H54 (cell line): Measurements from ENCODE around the gene SNX20.

Experiments used
- DNase-seq: peaks from one replicate; pipeline ENCODE4 v3.0.0; 2011; ENCODE audit warnings: low spot score, mixed read lengths; ENCODE audit not compliant: insufficient read length
- FAIRE-seq: peaks from 3 replicates; lab custom pipeline; 2011; peaks lifted over from hg19 to GRCh38; lab: Jason Lieb, UNC
- POLR2A ChIP-seq: IDR thresholded peaks from 2 replicates; pipeline ENCODE4 v1.6.1; 2011; ENCODE audit warnings: low read depth, mild to moderate bottlenecking, low read length

The SNX20 gene

GRCh38 chr16:50646345-50646744 lies 34.8 kb downstream of the SNX20 start:
- TF ChIP-seq POLR2A = no peak
- FAIRE-seq = no peak

GRCh38 chr16:50645563-50646220 lies 35.4 kb downstream of the SNX20 start:
- FAIRE-seq (no peak), DNase-seq (no peak)
- no peak for TF ChIP-seq POLR2A

More at GRCh38 chr16:50646345-50646744, 34.8 kb downstream of the SNX20 start:
- no peak for DNase-seq

- TF ChIP-seq POLR2A = no peak
- DNase-seq (no peak), FAIRE-seq (no peak)
Observed at GRCh38 chr16:50644729-50645128, 36.4 kb downstream of the SNX20 start.

GRCh38 chr16:50644245-50644644 lies 36.9 kb downstream of the SNX20 start:
- no peak for TF ChIP-seq POLR2A
- FAIRE-seq = no peak

GRCh38 chr16:50643192-50643591 lies 37.9 kb downstream of the SNX20 start:
- no peak for TF ChIP-seq POLR2A
- no peak for FAIRE-seq
- no peak for DNase-seq

More at GRCh38 chr16:50644245-50644644, 36.9 kb downstream of the SNX20 start:
- no peak for DNase-seq

- DNase-seq (no peak), FAIRE-seq (no peak)
- no peak for TF ChIP-seq POLR2A
Observed at GRCh38 chr16:50642349-50642748, 38.8 kb downstream of the SNX20 start.

- DNase-seq (no peak), FAIRE-seq (no peak)
- TF ChIP-seq POLR2A = no peak
Observed at GRCh38 chr16:50641818-50642187, 39.3 kb downstream of the SNX20 start.

- DNase-seq (no peak), FAIRE-seq (no peak)
- no peak for TF ChIP-seq POLR2A
Observed at GRCh38 chr16:50640919-50641817, 39.9 kb downstream of the SNX20 start.

GRCh38 chr16:50640391-50640790 lies 40.7 kb downstream of the SNX20 start:
- no peak for DNase-seq
- TF ChIP-seq POLR2A = no peak
- no peak for FAIRE-seq

GRCh38 chr16:50638816-50639670 lies 42.1 kb downstream of the SNX20 start:
- FAIRE-seq (no peak), DNase-seq (no peak)
- no peak for TF ChIP-seq POLR2A

GRCh38 chr16:50637716-50638602 lies 43.2 kb downstream of the SNX20 start:
- DNase-seq = no peak
- FAIRE-seq = no peak
- no peak for TF ChIP-seq POLR2A

GRCh38 chr16:50636753-50637374 lies 44.2 kb downstream of the SNX20 start:
- no peak for TF ChIP-seq POLR2A
- no peak for DNase-seq
- FAIRE-seq = no peak
